ENCODE data around the gene BMP7.

BMP7 gene

DNA sequence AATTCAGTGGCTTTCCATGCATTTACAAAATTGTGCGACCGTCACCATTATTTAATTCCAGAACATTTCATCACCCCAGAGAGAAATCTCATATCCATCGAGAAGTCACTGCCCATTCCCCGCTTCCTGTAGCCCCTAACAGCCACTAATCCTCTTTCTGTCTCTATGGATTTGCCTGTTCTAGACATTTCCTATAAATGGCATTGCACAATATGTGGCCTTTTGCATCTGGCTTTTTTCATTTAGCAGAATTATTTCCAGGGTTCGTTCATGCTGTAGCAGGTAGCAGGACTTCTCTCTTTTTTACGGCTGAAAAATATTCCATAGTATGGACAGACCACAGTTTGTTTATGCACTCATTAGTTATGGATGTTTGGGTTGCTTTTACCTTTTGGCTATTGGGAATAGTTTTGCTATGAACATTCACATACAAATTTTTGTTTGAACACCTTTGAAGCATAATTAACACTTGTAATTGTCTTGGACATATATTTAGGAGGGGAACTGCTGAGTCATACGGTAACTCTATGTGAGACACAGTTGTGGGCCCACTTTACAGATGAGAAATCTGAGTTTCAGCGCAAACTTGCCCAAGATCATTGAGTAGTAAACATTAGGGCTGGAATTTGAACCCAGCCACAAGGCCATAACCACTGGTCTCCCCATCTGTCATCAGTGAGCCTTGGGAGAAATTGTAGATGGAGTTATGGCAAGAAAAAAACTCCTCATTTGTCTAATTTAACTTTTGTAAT is 126.9 kb downstream of the BMP7 start:
- no peak for DNase-seq

DNA sequence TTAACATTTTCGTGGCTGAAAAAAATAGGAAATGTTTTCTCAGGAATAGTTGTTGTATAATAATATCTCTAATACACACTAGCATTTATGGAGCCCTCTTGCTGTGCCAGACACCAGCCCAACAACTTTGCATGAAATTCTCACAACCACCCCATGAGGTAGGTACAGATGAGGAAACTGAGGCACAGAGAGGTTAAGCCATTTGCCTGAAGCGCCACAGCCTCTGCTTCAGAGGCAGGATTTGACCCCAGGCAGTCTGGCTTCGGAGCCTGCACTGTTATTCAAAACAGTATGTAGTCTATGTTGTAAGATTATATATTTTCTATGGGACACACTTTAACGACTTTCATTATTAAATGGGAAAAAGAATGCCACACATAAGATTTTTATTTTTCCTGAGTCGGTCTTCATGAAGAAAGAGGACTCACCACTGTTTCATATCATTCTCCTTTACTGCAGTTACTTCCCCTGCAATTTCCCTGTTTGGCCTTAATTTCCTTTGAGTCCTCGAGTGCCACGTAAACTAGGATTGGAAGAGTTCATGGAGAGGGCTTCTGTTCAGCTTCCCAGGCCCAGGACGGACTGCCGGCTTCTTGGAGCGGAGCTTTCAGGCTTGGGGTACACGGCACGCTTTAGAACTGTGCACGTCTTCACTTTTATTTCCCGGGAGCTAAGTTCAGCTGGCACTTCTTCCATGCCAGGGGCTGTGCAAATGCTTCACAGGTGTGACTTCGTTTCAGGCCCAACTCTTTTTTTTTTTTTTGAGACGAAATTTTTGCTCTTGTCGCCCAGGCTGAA is 128.0 kb downstream of the BMP7 start:
- no peak for DNase-seq

- no peak for DNase-seq
Measured at GRCh38 chr20:57137676-57138075, 128.8 kb downstream of the BMP7 start.

DNA sequence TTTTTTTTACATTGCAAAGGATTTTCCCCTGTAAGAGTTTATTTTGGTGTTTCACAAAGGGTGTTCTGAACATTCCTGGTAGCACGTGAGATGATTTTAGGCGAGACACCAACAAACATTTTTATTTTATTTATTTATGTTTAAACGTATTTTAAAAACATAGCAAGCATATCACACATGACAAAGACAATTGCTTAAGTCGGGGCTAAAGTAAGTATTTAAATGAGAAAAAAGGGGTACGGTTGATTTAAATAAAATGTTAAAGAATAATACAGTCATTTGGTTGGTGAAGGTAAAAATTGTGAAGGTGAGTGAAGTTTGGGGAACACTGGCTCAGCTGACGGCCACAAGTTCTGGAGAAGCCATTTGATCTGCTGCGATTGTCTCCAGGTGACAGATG is 129.7 kb downstream of the BMP7 start:
- no peak for DNase-seq

GRCh38 chr20:57135875-57136274 is 130.6 kb downstream of the BMP7 start:
- no peak for DNase-seq

GRCh38 chr20:57134804-57135203 is 131.6 kb downstream of the BMP7 start:
- no peak for DNase-seq

GRCh38 chr20:57133926-57134650 is 132.4 kb downstream of the BMP7 start:
- no peak for DNase-seq

- DNase-seq: no peak
Measured at GRCh38 chr20:57131601-57132391, 134.6 kb downstream of the BMP7 start.

GRCh38 chr20:57131077-57131476 is 135.4 kb downstream of the BMP7 start:
- no peak for DNase-seq

DNA sequence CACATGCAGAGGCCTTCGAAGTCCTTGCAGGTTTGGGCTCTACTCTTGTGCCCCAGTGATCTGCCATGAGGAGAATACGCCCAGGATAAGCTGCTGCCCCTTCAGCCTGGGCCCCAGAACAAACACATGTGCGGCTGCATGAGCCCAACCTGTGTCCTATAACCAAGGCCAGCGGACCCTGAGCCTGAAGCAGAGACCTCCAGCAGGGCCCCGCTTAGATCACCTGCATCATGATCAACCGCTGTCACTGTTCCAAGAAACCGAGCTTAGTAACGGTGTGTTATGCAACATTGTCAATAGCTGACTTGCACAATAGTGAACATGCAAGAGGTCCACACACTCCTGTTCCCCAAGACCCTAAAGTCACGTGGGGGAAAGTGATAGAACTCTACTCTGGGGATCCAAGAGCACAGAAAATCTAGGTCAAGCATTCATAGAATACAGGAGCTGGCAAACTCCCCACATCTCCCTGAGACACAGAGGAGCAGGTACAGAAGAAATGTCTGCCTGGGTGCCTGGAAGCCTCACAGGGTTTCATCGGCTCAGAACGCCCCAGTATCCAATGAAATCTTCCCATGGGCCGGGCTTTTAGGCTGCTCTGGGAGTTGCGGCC is 136.2 kb downstream of the BMP7 start:
- DNase-seq: no peak

- DNase-seq: no peak
Measured at GRCh38 chr20:57129303-57129702, 137.1 kb downstream of the BMP7 start.

DNA sequence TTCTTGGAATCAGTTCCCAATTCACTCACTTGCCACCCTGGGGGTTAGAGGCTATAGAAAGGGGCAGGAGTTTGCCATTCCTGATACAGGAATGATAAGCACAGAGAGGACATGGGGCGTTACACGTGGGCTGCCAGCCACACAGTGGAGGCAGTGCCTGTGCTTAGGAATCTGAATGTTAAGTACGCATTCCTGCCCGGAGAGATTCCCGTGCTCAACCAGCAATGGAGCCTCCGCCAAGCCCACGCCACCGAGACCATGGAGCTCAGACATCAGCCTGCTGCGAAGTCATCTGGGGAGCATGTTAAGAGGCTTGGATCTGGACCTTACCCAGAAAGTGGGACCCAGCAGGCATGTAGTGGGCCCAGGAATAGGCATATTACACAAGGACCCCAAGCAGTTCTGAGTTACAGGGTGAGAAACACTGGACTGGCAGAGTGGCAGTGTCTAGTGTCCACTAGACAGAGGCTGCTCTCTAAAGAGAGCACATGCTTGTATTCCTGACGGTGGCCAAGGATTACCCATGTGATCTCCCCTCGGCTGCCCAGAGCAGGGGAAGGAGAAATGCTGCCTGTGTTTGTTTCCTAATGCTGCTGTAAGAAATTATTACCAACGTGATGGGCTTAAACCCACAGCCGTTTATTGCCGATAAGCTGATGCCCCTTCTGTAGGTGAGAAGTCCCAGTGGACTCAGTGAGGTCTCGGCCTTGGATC is 138.2 kb downstream of the BMP7 start:
- DNase-seq: no peak

DNA sequence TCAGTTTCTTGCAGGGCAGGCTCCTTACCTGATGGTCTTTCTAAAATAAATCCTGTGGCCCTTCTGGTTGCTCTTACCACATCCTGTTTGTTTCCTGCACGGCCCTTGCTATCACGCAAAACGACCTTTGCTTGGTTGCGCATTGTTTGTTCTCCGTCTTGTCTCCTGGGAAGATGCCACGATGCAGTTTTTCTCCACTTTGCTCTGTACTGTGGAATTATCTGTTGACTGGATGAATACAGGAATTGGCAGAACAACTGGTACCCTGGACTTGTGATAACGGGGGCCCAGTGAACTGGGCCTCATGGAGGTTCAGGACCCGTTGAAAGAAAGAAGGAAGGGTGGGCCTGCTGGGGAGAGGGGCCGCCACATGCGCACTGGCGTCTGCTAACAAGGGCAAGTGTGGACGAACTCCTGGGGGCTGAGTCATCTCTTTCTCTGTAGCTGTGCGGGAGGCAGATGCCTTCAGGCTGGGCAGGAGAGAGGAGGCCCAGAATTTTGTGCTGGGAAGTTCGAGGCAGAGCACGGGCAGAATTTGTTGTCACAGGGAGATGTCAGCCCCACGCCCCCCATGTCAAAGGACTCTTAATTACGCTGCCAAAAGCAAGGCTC is 139.9 kb downstream of the BMP7 start:
- no peak for DNase-seq

- DNase-seq: no peak
Measured at GRCh38 chr20:57124800-57125517, 141.5 kb downstream of the BMP7 start.

DNA sequence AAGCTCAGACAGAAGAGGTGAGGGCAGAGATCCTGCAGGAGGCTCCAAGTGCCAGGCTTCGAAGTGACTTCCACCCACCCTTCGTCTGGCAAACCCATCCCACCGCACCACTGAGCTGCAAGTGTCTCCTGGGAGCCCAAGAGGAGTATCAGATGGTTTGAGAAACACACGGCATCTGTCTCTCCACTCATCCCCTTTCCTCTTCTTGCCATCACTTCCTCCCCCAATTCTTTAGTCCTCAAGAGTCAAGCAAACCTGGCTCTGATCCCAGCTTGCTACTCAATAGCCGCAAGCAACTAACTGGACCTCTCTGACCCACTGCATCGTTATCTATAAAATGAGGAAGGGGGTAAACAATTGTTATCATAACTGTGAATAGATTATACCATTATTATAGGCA is 142.1 kb downstream of the BMP7 start:
- DNase-seq: no peak

GRCh38 chr20:57123504-57123903 is 142.9 kb downstream of the BMP7 start:
- DNase-seq: no peak

DNA sequence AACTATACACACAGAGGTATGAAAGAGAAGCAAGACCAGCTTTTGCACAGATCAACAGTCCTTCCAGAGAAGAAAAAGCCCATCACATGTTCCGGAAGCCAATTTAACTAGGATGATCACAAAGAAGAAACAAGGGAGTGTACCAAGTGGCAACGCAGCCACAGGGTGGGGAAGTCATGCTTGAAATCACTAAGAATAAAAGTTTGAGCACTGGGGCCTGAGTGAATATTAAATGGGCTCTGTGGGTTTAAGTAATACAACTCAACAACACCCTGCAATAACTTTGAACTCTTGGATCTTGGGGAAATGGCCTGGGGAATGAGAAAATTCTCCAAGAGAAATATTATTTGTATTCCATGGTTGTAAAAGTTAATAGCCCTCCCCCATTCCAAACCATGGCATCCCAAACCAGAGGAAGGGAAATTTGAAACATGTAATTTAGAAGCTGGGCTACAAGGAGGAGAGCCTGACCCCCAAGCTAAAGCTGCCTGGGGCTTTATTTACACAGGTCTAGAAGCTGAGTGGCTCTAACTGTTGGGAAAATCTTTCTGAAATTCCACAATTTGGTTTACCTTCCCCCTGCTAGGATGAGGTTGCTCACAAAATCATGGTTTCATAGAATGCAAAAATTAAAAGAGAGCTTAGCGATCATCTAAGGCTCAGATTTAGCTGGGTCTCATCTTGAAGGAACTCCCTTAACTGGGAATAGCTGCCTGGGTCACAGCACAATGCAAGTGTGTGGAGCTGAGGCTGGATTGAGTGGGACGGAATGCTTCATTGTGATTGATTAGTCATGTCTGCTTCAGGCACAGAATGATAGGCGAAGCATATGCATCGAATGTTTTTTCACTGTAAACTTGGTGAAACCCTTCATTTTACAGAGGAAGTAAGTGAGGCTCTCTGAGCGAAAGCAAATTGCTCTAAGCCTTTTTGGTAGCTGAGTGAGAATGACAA is 143.6 kb downstream of the BMP7 start:
- DNase-seq: no peak

GRCh38 chr20:57118964-57119363 is 147.5 kb downstream of the BMP7 start:
- no peak for DNase-seq

All from activated CD4-positive, CD25-positive, alpha-beta regulatory T cell treated with anti-CD3 and anti-CD28 coated beads, Interleukin-2, amount 50 U/mL, for 72 hours (primary cell).